22Rv1 (cell line): ENCODE measurements around the gene FUNDC1.

Experiments
- H3K27ac ChIP-seq: fragments of 450-650 bp; 2 replicates; pipeline ENCODE4 v1.5.1; 2017
- ZFX ChIP-seq: fragments of 450-650 bp; IDR thresholded peaks from 2 replicates; pipeline ENCODE4 v1.6.1; 2017; ENCODE audit warnings: antibody characterized with exemption, borderline replicate concordance
- TF ChIP-seq, protein P1 (sequence below): fragments of 450-650 bp; IDR thresholded peaks from 2 replicates; pipeline ENCODE4 v1.5.1; 2017; ENCODE audit warnings: mild to moderate bottlenecking

The FUNDC1 gene

DNA sequence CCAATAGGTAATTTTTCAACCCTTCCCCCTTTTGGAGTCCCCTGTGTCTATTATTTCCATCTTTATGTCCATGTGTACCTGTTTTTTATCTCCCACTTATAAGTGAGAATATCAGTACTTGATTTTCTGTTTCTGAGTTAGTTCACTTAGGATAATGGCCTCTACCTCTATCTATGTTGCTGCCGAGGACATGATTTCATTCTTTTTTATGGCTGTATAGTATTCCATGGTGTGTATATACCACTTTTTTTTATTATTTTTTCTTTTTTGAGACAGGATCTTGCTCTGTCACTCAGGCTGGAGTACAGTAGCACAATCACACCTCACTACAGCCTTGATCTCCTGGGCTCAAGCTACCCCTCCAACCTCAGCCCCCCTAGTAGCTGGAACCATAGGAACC lies 47.6 kb downstream of the FUNDC1 start:
- H3K27ac ChIP-seq, result no peak overlapping the region
- TF ChIP-seq, protein P1, sequence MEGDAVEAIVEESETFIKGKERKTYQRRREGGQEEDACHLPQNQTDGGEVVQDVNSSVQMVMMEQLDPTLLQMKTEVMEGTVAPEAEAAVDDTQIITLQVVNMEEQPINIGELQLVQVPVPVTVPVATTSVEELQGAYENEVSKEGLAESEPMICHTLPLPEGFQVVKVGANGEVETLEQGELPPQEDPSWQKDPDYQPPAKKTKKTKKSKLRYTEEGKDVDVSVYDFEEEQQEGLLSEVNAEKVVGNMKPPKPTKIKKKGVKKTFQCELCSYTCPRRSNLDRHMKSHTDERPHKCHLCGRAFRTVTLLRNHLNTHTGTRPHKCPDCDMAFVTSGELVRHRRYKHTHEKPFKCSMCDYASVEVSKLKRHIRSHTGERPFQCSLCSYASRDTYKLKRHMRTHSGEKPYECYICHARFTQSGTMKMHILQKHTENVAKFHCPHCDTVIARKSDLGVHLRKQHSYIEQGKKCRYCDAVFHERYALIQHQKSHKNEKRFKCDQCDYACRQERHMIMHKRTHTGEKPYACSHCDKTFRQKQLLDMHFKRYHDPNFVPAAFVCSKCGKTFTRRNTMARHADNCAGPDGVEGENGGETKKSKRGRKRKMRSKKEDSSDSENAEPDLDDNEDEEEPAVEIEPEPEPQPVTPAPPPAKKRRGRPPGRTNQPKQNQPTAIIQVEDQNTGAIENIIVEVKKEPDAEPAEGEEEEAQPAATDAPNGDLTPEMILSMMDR, result no peak
- TF ChIP-seq ZFX, result no peak

- no peak overlapping the region for H3K27ac ChIP-seq
- TF ChIP-seq, protein P1, result no peak
- TF ChIP-seq ZFX, result no peak
Observed at GRCh38 chrX:44494357-44494756, 48.3 kb downstream of the FUNDC1 start.

- H3K27ac ChIP-seq, result no peak overlapping the region
- TF ChIP-seq, protein P1, result no peak
- no peak for TF ChIP-seq ZFX
Observed at GRCh38 chrX:44489515-44489914, 53.1 kb downstream of the FUNDC1 start.

DNA sequence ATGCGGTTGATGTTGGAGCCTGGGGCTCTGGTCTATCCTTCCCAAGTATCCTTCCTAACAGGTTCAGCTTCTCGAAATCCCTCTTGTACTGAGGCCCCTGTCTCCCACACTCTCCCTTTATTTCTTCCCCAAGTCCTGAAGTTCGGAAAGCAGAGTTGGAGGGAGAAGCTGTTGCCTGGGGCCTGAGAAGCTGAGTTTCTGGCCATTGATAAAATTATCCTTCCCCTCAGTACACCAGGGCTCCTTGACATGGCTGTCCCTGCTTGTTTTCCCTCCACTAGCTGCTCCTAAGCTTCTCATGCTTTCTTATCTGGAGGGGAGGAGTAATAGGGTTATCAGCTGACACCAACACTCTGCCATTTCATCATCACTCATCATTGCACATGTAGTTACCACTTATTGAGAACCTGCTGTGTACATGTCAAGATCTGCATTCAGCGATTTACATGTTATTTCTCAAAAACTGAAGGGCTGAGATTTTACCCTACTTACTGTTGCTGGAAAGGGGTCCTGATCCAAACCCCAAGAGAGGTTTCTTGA lies 58.0 kb downstream of the FUNDC1 start:
- TF ChIP-seq, protein P1, result no peak
- no peak for TF ChIP-seq ZFX
- no peak overlapping the region for H3K27ac ChIP-seq

- H3K27ac ChIP-seq, result no peak overlapping the region
- TF ChIP-seq ZFX, result no peak
- TF ChIP-seq, protein P1, result no peak
Observed at GRCh38 chrX:44483965-44484606, 58.6 kb downstream of the FUNDC1 start.

- no peak for TF ChIP-seq ZFX
- TF ChIP-seq, protein P1, result no peak
- H3K27ac ChIP-seq, result no peak overlapping the region
Observed at GRCh38 chrX:44482575-44482974, 60.1 kb downstream of the FUNDC1 start.

DNA sequence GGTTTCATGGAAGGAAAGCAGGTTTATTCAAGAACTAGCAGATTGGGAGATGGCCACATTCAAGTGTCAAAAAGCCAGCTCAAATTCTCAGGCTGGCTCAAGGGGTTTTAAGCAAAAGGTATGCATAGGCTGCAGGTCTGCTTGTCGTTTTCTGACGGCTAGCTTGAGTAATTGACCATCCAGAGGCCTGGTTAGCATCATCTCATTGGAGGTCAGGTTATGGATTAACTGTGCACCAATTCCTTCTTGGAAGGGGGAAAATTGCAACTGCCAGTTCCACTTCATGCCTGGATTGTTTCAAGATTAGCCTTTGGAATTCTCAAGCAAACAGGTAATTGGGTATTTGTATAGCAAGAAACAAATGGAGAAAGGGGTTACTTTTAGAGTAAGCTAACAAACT lies 62.1 kb downstream of the FUNDC1 start:
- TF ChIP-seq ZFX, result no peak
- TF ChIP-seq, protein P1, result no peak
- H3K27ac ChIP-seq, result no peak overlapping the region
